Osteoblast (primary cell): ENCODE measurements around the gene LSMEM2. TPM values are rescaled to one million over a fixed set of nuclear protein-coding genes. Genes with fewer than 3 reads are reported as not detected.
A peak's percentile ranks its signal among the peaks of the same experiment; 100 is the strongest.

ENCODE experiments used
- DNase-seq: peaks from one replicate; pipeline ENCODE4 v3.0.0; 2011; ENCODE audit warnings: low spot score, mixed read lengths; ENCODE audit not compliant: insufficient read length; ENCODE audit errors: missing footprints
- H2AFZ ChIP-seq: 2 replicates; pipeline ENCODE4 v1.6.0; 2011; ENCODE audit warnings: mild to moderate bottlenecking, low read length
- H3K27ac ChIP-seq: 2 replicates; pipeline ENCODE4 v1.5.1; 2011; ENCODE audit warnings: mild to moderate bottlenecking, low read depth, low read length, moderate library complexity
- H3K27me3 ChIP-seq: 2 replicates; pipeline ENCODE4 v1.6.0; 2012; ENCODE audit warnings: mild to moderate bottlenecking, control low read depth, inconsistent platforms, low read length, moderate library complexity; ENCODE audit not compliant: insufficient read depth
- H3K36me3 ChIP-seq: 2 replicates; pipeline ENCODE4 v1.5.1; 2011; ENCODE audit warnings: mild to moderate bottlenecking, low read length, control low read depth, moderate library complexity; ENCODE audit not compliant: insufficient read depth
- H3K4me1 ChIP-seq: 2 replicates; pipeline ENCODE4 v1.5.1; 2011; ENCODE audit warnings: mild to moderate bottlenecking, low read length, control low read depth, moderate library complexity; ENCODE audit not compliant: insufficient read depth
- H3K4me2 ChIP-seq: 2 replicates; pipeline ENCODE4 v1.6.0; 2011; ENCODE audit warnings: mild to moderate bottlenecking, low read length; ENCODE audit not compliant: insufficient read depth
- H3K4me3 ChIP-seq: fragments of 200-600 bp; sonication (generic); 3 replicates; pipeline ENCODE4 v1.5.1; 2012; ENCODE audit warnings: mild to moderate bottlenecking, low read length, inconsistent platforms; ENCODE audit not compliant: insufficient read depth
- H3K79me2 ChIP-seq: 2 replicates; pipeline ENCODE4 v1.6.0; 2012; ENCODE audit warnings: mild to moderate bottlenecking, low read length, control low read depth, inconsistent platforms; ENCODE audit not compliant: insufficient read depth
- H3K9me3 ChIP-seq: 2 replicates; pipeline ENCODE4 v1.5.1; 2011; ENCODE audit warnings: low read depth, low read length, control low read depth
- H4K20me1 ChIP-seq: 2 replicates; pipeline ENCODE4 v1.6.0; 2012; ENCODE audit warnings: mild to moderate bottlenecking, low read length, control low read depth; ENCODE audit not compliant: insufficient read depth
- total RNA-seq: library from RNA; depleted of rRNA; stranded (reverse); fragments of >200 nt; gene quantifications from 2 replicates; pipeline ENCODE4 v1.2.3, GENCODE V29; 2012
- TF ChIP-seq, protein P1 (sequence below): IDR thresholded peaks from 2 replicates; pipeline ENCODE4 v1.5.1; 2011; ENCODE audit warnings: mild to moderate bottlenecking, low read depth, low read length, moderate library complexity; ENCODE audit errors: extremely low read depth

The LSMEM2 gene
- total RNA-seq, 1 donor: not detected

DNA sequence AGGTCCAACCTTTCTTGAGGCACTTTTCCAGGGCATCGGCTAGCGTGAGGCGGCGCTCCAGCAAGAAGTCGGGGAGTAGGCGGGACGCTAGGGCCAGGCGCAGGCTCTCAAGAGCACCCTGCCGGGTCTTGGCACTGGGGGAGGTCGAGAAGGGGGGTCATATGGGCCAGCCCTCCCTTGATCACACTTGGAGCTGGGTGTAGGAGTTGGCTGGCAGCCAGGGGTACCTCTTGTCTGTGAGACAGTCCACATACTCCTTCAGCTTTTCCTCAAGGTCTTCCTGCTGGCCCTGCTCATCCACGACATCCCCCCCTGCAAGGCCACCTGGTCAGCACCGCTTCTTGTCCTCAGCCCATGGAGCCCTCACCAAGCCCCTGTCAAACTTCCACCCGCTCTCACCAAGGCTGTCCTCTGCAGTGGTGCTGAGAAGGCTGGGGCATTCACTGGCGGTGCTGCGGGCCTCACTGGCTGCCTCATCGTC, 11.3 kb downstream of the LSMEM2 start:
- Histone ChIP-seq H3K9me3 (no peaks in the 10 kb centered on the region), H3K4me1 (peaks cover 14% of the 10 kb centered on the region), H3K4me2 (no peak overlapping the region), H3K27me3 (no peaks in the 10 kb centered on the region), H4K20me1 (no peaks in the 10 kb centered on the region), H2AFZ (no peak overlapping the region), H3K4me3 (no peak overlapping the region), H3K79me2 (peaks cover 25% of the 10 kb centered on the region), H3K36me3 (peaks cover 33% of the 10 kb centered on the region), H3K27ac (no peak overlapping the region)
- TF ChIP-seq, protein P1, sequence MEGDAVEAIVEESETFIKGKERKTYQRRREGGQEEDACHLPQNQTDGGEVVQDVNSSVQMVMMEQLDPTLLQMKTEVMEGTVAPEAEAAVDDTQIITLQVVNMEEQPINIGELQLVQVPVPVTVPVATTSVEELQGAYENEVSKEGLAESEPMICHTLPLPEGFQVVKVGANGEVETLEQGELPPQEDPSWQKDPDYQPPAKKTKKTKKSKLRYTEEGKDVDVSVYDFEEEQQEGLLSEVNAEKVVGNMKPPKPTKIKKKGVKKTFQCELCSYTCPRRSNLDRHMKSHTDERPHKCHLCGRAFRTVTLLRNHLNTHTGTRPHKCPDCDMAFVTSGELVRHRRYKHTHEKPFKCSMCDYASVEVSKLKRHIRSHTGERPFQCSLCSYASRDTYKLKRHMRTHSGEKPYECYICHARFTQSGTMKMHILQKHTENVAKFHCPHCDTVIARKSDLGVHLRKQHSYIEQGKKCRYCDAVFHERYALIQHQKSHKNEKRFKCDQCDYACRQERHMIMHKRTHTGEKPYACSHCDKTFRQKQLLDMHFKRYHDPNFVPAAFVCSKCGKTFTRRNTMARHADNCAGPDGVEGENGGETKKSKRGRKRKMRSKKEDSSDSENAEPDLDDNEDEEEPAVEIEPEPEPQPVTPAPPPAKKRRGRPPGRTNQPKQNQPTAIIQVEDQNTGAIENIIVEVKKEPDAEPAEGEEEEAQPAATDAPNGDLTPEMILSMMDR: no peak
- DNase-seq: no peak

DNA sequence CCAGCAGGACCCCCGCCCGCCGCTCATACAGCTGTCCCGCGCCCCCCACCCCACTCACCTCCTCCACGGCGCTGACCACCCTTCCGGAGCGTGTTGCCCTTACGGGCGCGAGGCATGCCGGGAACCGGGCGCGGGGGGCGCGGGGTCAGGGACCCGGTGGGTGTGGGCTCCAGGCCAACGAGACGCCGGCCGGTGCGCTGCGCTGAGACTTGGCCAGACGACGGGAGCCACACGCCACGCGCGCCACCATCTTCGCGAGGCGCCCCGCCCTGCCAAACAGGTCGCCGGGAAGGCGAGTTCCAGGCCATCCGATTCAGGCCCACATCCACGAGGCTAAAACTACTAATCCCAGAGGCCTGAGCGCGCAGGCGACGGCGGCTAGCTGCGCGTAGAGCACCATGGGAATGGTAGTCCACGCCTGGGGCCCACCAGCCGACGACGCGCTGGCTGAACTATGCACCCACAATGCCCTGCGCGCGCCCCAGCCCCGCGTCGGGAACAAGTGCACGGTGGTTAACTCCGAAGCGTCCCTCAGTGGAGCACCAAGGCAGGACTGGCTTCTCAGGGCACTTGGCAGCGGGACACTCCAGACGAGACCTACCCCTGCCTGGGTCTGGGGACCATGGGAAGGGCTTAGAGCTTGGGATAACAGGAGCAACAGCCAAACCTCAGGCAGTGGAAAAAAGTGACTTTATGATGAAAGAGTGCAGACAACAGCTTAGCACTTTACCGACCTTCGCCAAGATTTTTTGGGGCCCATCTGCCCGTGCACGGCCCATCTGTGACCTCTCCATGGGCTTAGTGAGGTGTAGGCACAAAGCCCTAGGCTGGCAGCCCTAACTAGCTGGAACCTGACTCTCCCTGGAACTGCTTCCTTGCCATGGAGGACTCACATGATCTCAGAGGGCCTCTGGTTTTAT, 13.5 kb downstream of the LSMEM2 start, which contains the start of gene IFRD2:
Gene IFRD2 (minus strand): TSS at position 271 of the 920 bp plus-strand sequence. CDS start 155 bp downstream, at position 116.
- H2AFZ ChIP-seq: peak within 1 kb of the TSS; percentile 96
- H4K20me1 ChIP-seq: no peaks in the 10 kb centered on the region
- H3K4me1 ChIP-seq: peaks cover 14% of the 10 kb centered on the region
- TF ChIP-seq, protein P1: no peak
- no peaks in the 10 kb centered on the region for H3K27me3 ChIP-seq
- H3K36me3 ChIP-seq: peaks cover 31% of the 10 kb centered on the region
- peak within 1 kb of the TSS; percentile 89 for H3K4me2 ChIP-seq
- H3K9me3 ChIP-seq: no peaks in the 10 kb centered on the region
- peak within 1 kb of the TSS; percentile 79 for H3K27ac ChIP-seq
- DNase-seq: peak; percentile 99
- peaks cover 25% of the 10 kb centered on the region for H3K79me2 ChIP-seq
- peak within 1 kb of the TSS; percentile 81 for H3K4me3 ChIP-seq

DNA sequence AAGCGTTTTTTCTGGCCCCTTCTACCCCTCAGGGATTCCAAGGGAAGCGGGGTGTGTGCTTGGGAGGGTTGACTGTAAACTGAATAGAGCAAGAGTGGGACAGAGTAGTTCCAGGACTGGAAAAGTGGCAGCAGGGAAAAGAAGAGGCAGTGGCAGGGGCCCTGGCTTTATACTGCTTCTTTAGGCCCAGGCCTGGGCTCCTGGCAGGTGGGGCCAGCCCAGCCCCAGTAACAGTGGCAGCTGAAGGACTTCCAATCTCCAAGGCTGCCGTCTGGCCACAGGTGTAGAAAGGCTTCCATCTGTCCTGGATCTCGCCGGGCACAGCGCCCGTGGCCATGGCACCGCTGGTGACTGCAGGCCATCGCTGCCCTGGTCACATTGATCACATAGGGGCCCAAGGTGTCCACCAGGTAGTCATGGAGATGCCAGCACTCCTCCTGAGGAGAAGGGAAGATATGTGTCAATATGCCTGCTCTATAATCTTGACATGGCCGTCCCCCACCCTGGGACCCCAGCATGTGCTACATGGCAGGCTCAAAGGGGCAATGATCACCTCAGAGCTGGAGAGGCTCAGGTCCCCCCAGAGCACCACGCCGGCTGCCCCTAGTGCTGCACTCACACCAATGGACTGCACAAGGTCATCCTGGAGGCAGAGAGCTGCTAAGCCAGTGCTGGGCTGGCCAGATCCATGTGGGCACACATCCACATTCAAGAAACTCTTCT, 14.4 kb downstream of the LSMEM2 start:
- H3K36me3 ChIP-seq: peaks cover 23% of the 10 kb centered on the region
- H3K79me2 ChIP-seq: peaks cover 30% of the 10 kb centered on the region
- no peaks in the 10 kb centered on the region for H3K27me3 ChIP-seq
- H3K4me3 ChIP-seq: peak overlapping the region; percentile 81
- H3K9me3 ChIP-seq: no peaks in the 10 kb centered on the region
- TF ChIP-seq, protein P1: no peak
- peaks cover 17% of the 10 kb centered on the region for H3K4me1 ChIP-seq
- H2AFZ ChIP-seq: peak overlapping the region; percentile 96
- no peak for DNase-seq
- peak overlapping the region; percentile 56 for H3K27ac ChIP-seq
- peak overlapping the region; percentile 89 for H3K4me2 ChIP-seq
- no peaks in the 10 kb centered on the region for H4K20me1 ChIP-seq
